ENCODE measurements around the gene SAMD4B. TPM values are rescaled to one million over a fixed set of nuclear protein-coding genes. Genes with fewer than 3 reads are reported as not detected.

SAMD4B gene
- total and polyA plus RNA-seq, 9 of the 15 experiments (the other 6 are each of a cell fraction or from before 2014, with no cell fraction given) = 3.4 to 90.5 (median 38.0) TPM

DNA sequence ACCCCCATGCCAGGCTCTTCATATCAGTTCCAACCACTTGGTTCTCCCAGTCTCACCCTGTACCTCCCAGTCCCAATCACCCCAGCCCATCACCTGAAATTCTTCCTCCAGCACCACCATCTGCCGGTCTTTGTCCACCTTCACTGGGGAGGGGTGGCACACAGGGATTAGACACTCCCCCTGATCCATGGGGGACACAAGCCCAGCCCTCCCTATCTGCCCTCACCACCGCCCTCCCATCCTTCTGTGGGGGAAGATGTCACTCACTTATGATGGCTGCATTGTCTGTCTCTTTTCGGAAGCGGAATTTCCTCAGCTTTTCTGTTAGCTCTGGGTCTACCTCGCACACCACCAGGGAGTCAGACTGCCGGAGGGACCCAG is 7.1 kb upstream of the SAMD4B start:
- Histone ChIP-seq H3K9me3 (replicated peaks; ENCODE audit: control insufficient read depth, insufficient read depth, low read depth, low read length) (no peaks in the 10 kb centered on the region), H3K4me2 (ENCODE audit: insufficient read depth, low read length) (peak overlapping the region; percentile 73), H3K9ac (ENCODE audit: insufficient read depth in 1 of 2, low read depth in 2 of 2, low read length in 2 of 2) (peak overlapping the region; percentile 51 to 88), H3K79me2 (ENCODE audit: control insufficient read depth, insufficient read depth, low read length) (no peaks in the 10 kb centered on the region), H3K36me3 (ENCODE audit: control insufficient read depth, insufficient read depth, low read length) (no peaks in the 10 kb centered on the region), H2AFZ (ENCODE audit: low read depth, low read length) (peak overlapping the region; percentile 83), H4K20me1 (replicated peaks; ENCODE audit: control insufficient read depth, insufficient read depth, low read length) (no peaks in the 10 kb centered on the region), H3K27ac (ENCODE audit: extremely low read depth, low read depth, low read length) (peak overlapping the region; percentile 62), H3K4me3 (peak overlapping the region; percentile 44), H3K4me1 (replicated peaks in 1 of 2; ENCODE audit: control insufficient read depth in 2 of 2, insufficient read depth in 2 of 2, low read length in 2 of 2) (peaks cover 11 to 20% of the 10 kb centered on the region in 2 experiments), H3K9me1 (ENCODE audit: control insufficient read depth, insufficient read depth, low read length) (no peaks in the 10 kb centered on the region), H3K27me3 (ENCODE audit: control insufficient read depth in 2 of 2, insufficient read depth in 2 of 2, low read length in 2 of 2) (no peaks in the 10 kb centered on the region)
- POLR2A ChIA-PET = interaction anchor here (0.6 kb wide), 2 partner anchors 32 to 928 kb away, joined by 3 to 4 read pairs; no protein-coding TSS in a partner anchor
- DNase-seq (ENCODE audit: extremely low read depth in 1 of 4, low spot score in 3 of 4) = peak; percentile 54 to 62 (median 57)
- intact Hi-C loops (cut with micrococcal nuclease) = no loop called here
- FAIRE-seq = no peak
- in situ Hi-C loops (cut with MboI) = no loop called here
- ATAC-seq = peak; percentile 65
- WGBS (ENCODE audit: insufficient coverage, low coverage, missing lambda C conversion rate) = 16% methylated on average over 6 of the region's 6 CpGs
- CTCF ChIA-PET (ENCODE audit: low intra/inter-chr PET ratio) = no interaction called here
- BruUV-seq (replicated peaks) = no TSS peak
- TF ChIP-seq NCOA6 (IDR thresholded peaks at IDR 0.05) (no peak), MLLT1 (IDR thresholded peaks at IDR 0.05) (no peak), PHB2 (IDR thresholded peaks at IDR 0.05; ENCODE audit: low read depth) (peak; percentile 36; the same call in 1 of the 2 replicates), ZC3H11A (IDR thresholded peaks at IDR 0.05; ENCODE audit: low read depth, low read length) (no peak), BHLHE40 (IDR thresholded peaks at IDR 0.05; ENCODE audit: low read length) (no peak), HMBOX1 (IDR thresholded peaks at IDR 0.05) (no peak), NCOA4 (IDR thresholded peaks at IDR 0.05; ENCODE audit: partially characterized antibody) (no peak), ZBTB5 (IDR thresholded peaks at IDR 0.05) (no peak), MIER1 (IDR thresholded peaks at IDR 0.05; ENCODE audit: low read depth) (no peak), CREB3 (tag; conservative IDR thresholded peaks at IDR 0.05; ENCODE audit: low read depth) (no peak), RNF2 (IDR thresholded peaks at IDR 0.05) (no peak), ETS2 (tag; IDR thresholded peaks at IDR 0.05; ENCODE audit: borderline replicate concordance, poor library complexity, severe bottlenecking) (no peak), BRD4 (IDR thresholded peaks at IDR 0.05) (no peak)
- TF ChIP-seq, protein P1, sequence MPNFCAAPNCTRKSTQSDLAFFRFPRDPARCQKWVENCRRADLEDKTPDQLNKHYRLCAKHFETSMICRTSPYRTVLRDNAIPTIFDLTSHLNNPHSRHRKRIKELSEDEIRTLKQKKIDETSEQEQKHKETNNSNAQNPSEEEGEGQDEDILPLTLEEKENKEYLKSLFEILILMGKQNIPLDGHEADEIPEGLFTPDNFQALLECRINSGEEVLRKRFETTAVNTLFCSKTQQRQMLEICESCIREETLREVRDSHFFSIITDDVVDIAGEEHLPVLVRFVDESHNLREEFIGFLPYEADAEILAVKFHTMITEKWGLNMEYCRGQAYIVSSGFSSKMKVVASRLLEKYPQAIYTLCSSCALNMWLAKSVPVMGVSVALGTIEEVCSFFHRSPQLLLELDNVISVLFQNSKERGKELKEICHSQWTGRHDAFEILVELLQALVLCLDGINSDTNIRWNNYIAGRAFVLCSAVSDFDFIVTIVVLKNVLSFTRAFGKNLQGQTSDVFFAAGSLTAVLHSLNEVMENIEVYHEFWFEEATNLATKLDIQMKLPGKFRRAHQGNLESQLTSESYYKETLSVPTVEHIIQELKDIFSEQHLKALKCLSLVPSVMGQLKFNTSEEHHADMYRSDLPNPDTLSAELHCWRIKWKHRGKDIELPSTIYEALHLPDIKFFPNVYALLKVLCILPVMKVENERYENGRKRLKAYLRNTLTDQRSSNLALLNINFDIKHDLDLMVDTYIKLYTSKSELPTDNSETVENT (CRISPR knock-in tag; IDR thresholded peaks at IDR 0.05) = no peak
- TF ChIP-seq, protein P2, sequence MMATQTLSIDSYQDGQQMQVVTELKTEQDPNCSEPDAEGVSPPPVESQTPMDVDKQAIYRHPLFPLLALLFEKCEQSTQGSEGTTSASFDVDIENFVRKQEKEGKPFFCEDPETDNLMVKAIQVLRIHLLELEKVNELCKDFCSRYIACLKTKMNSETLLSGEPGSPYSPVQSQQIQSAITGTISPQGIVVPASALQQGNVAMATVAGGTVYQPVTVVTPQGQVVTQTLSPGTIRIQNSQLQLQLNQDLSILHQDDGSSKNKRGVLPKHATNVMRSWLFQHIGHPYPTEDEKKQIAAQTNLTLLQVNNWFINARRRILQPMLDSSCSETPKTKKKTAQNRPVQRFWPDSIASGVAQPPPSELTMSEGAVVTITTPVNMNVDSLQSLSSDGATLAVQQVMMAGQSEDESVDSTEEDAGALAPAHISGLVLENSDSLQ (IDR thresholded peaks at IDR 0.05) = peak; percentile 77

Data from K562 (cell line).